Upper lobe of left lung (tissue), 4 donors: ENCODE data around the gene PAQR7.

Experiments
- CTCF ChIP-seq, 6 experiments: fragments of 450-650 bp in 4 of 6; fragments of 200-600 bp in 2 of 6; sonication (generic) in 2 of 6; IDR thresholded peaks; one replicate each; pipeline ENCODE4 v1.5.1; 2016 to 2019; ENCODE audit warnings: antibody characterized with exemption in 6 of 6
- POLR2A ChIP-seq, 4 donors: fragments of 450-650 bp; IDR thresholded peaks; one replicate each; pipeline ENCODE4 v1.5.1; 2016 to 2017; ENCODE audit warnings: antibody characterized with exemption in 4 of 4, mild to moderate bottlenecking in 2 of 4
- POLR2AphosphoS5 ChIP-seq, 2 donors: sonication (generic); formaldehyde crosslinking; IDR thresholded peaks; one replicate each; pipeline ENCODE4 v1.5.1; 2017; ENCODE audit warnings: antibody characterized with exemption in 2 of 2

GRCh38 chr1:25880518-25880917 lies 5.0 kb upstream of the PAQR7 start:
- no peak for TF ChIP-seq POLR2A (IDR thresholded peaks at IDR 0.05)
- TF ChIP-seq CTCF (IDR thresholded peaks at IDR 0.05): no peak
- no peak for TF ChIP-seq POLR2AphosphoS5 (IDR thresholded peaks at IDR 0.05)
